H1 (cell line): ENCODE measurements around the gene CLPTM1L. TPM values are rescaled to one million over a fixed set of nuclear protein-coding genes. Genes with fewer than 3 reads are reported as not detected.

Experiments used
- CTCF ChIA-PET: fragments of 300-600 bp; sonication (Branson Sonifier 250); formaldehyde crosslinking; loops from one replicate; lab custom pipeline; 2021; ENCODE audit not compliant: partially characterized antibody; lab: Charles Lee
- POLR2A ChIA-PET: fragments of 300-600 bp; sonication (Branson Sonifier 250); formaldehyde crosslinking; loops from one replicate; lab custom pipeline; 2021; ENCODE audit warnings: inconsistent platforms; ENCODE audit not compliant: partially characterized antibody; lab: Charles Lee
- DNase-seq, 2 experiments: peaks; one replicate each; pipeline versions ENCODE4 v3.0.0 to v3.0.0-alpha.2; 2010 to 2022; ENCODE audit warnings: low spot score in 2 of 2, low read depth in 1 of 2, mixed read lengths in 1 of 2
- FAIRE-seq: peaks from 2 replicates; lab custom pipeline; 2011; peaks lifted over from hg19 to GRCh38; lab: Jason Lieb, UNC
- H2AFZ ChIP-seq: 2 replicates; pipeline ENCODE4 v1.8.1; 2012; ENCODE audit warnings: low read length, inconsistent platforms
- H2AK5ac ChIP-seq: 2 replicates; pipeline ENCODE4 v1.6.1; 2013; ENCODE audit warnings: low read depth, low read length
- H2BK120ac ChIP-seq: replicated peaks from 2 replicates; pipeline ENCODE3; 2013; ENCODE audit warnings: low read depth, low read length, inconsistent platforms
- H2BK12ac ChIP-seq: 2 replicates; pipeline ENCODE4 v1.6.1; 2013; ENCODE audit warnings: low read depth, low read length
- H2BK15ac ChIP-seq: 2 replicates; pipeline ENCODE4 v1.6.1; 2013; ENCODE audit warnings: low read length
- H2BK20ac ChIP-seq: 2 replicates; pipeline ENCODE4 v1.6.1; 2013; ENCODE audit warnings: low read length
- H2BK5ac ChIP-seq: 2 replicates; pipeline ENCODE4 v1.6.1; 2013; ENCODE audit warnings: low read depth, low read length
- H3K14ac ChIP-seq: 2 replicates; pipeline ENCODE4 v1.6.1; 2013; ENCODE audit warnings: inconsistent platforms; ENCODE audit not compliant: insufficient read length
- H3K18ac ChIP-seq: 2 replicates; pipeline ENCODE4 v1.6.1; 2013; ENCODE audit warnings: low read length; ENCODE audit errors: extremely low read depth
- H3K23ac ChIP-seq: 2 replicates; pipeline ENCODE4 v1.6.1; 2013; ENCODE audit warnings: inconsistent platforms; ENCODE audit not compliant: insufficient read length
- H3K23me2 ChIP-seq: 2 replicates; pipeline ENCODE4 v1.6.1; 2013; ENCODE audit warnings: low read depth, low read length
- H3K27ac ChIP-seq: 2 replicates; pipeline ENCODE4 v1.6.1; 2011; ENCODE audit warnings: low read depth, low read length, inconsistent platforms
- H3K27me3 ChIP-seq, 4 experiments: replicated peaks in 1 of 4; 1 replicate in 1 of 4; 2 replicates in 3 of 4; pipeline versions ENCODE4 v1.6.1 to v1.8.1; 2011 to 2013; ENCODE audit warnings: low read length in 3 of 4, mild to moderate bottlenecking in 3 of 4, inconsistent platforms in 2 of 4, mixed read lengths in 2 of 4, moderate library complexity in 1 of 4; ENCODE audit not compliant: control insufficient read depth in 3 of 4, insufficient read depth in 3 of 4; ENCODE audit errors: extremely low read depth in 1 of 4
- H3K36me3 ChIP-seq, 4 experiments: 2 replicates each; pipeline versions ENCODE4 v1.6.1 to v1.8.1; 2011 to 2013; ENCODE audit warnings: mild to moderate bottlenecking in 4 of 4, low read length in 3 of 4, moderate library complexity in 2 of 4, control low read depth in 1 of 4, inconsistent platforms in 1 of 4; ENCODE audit not compliant: insufficient read depth in 4 of 4, control insufficient read depth in 2 of 4
- H3K4ac ChIP-seq: replicated peaks from 2 replicates; pipeline ENCODE3; 2013; ENCODE audit warnings: low read length, low read depth, mixed read lengths, inconsistent platforms; ENCODE audit not compliant: insufficient read length
- H3K4me1 ChIP-seq, 4 experiments: replicated peaks in 1 of 4; 1 replicate in 1 of 4; 2 replicates in 3 of 4; pipeline versions ENCODE4 v1.6.1 to v1.8.1; 2011 to 2013; ENCODE audit warnings: low read length in 3 of 4, inconsistent platforms in 2 of 4, mixed read lengths in 1 of 4; ENCODE audit not compliant: insufficient read depth in 4 of 4, control insufficient read depth in 3 of 4
- H3K4me2 ChIP-seq, 2 experiments: 2 replicates each; pipeline versions ENCODE4 v1.6.1 to v1.8.1; 2011 to 2013; ENCODE audit warnings: low read depth in 2 of 2, low read length in 2 of 2, control low read depth in 1 of 2, inconsistent platforms in 1 of 2, mild to moderate bottlenecking in 1 of 2; ENCODE audit not compliant: insufficient read depth in 1 of 2
- H3K4me3 ChIP-seq, 4 experiments: fragments of 200-600, 300-600 bp in 1 of 4; sonication (generic), shearing (Covaris generic), sonication (Bioruptor Twin) in 1 of 4; 2 replicates each; pipeline versions ENCODE4 v1.5.1 to v1.8.1; 2011 to 2016; ENCODE audit warnings: low read length in 4 of 4, low read depth in 3 of 4, control low read depth in 2 of 4, inconsistent platforms in 2 of 4, mild to moderate bottlenecking in 2 of 4, mixed read lengths in 1 of 4, moderate library complexity in 1 of 4; ENCODE audit not compliant: insufficient read depth in 2 of 4; ENCODE audit errors: extremely low read depth in 1 of 4
- H3K56ac ChIP-seq: replicated peaks from 2 replicates; pipeline ENCODE3; 2013; ENCODE audit warnings: low read depth, mild to moderate bottlenecking, mixed read lengths, low read length, inconsistent platforms; ENCODE audit not compliant: insufficient read length
- H3K79me1 ChIP-seq: 2 replicates; pipeline ENCODE4 v1.6.1; 2013; ENCODE audit warnings: low read depth, low read length, control low read depth
- H3K79me2 ChIP-seq, 2 experiments: 2 replicates each; pipeline versions ENCODE4 v1.6.1 to v1.8.1; 2012 to 2013; ENCODE audit warnings: low read length in 2 of 2, mild to moderate bottlenecking in 2 of 2, inconsistent platforms in 1 of 2; ENCODE audit not compliant: insufficient read depth in 2 of 2, control insufficient read depth in 1 of 2
- H3K9ac ChIP-seq, 4 experiments: replicated peaks in 1 of 4; 1 replicate in 1 of 4; 2 replicates in 3 of 4; pipeline versions ENCODE4 v1.6.1 to v1.8.1; 2011 to 2013; ENCODE audit warnings: low read depth in 3 of 4, low read length in 3 of 4, control low read depth in 2 of 4, mild to moderate bottlenecking in 2 of 4, moderate library complexity in 2 of 4, inconsistent platforms in 1 of 4; ENCODE audit errors: extremely low read depth in 1 of 4
- H3K9me3 ChIP-seq, 2 experiments: 2 replicates each; pipeline versions ENCODE4 v1.6.1 to v1.8.1; 2012 to 2013; ENCODE audit warnings: mild to moderate bottlenecking in 2 of 2, moderate library complexity in 2 of 2, control low read depth in 1 of 2, inconsistent platforms in 1 of 2, low read depth in 1 of 2, low read length in 1 of 2, mixed read lengths in 1 of 2; ENCODE audit not compliant: insufficient read depth in 2 of 2
- H4K20me1 ChIP-seq, 2 experiments: replicated peaks in 1 of 2; 2 replicates each; pipeline versions ENCODE3 to v1.8.1; 2011 to 2013; ENCODE audit warnings: inconsistent platforms in 2 of 2, low read length in 2 of 2, mild to moderate bottlenecking in 1 of 2; ENCODE audit not compliant: insufficient read depth in 2 of 2, control insufficient read depth in 1 of 2
- H4K5ac ChIP-seq: 2 replicates; pipeline ENCODE4 v1.6.1; 2013; ENCODE audit warnings: low read length, low read depth, mixed read lengths, inconsistent platforms; ENCODE audit not compliant: insufficient read length
- H4K8ac ChIP-seq: 2 replicates; pipeline ENCODE4 v1.8.0; 2013; ENCODE audit warnings: mild to moderate bottlenecking, moderate library complexity, low read length, inconsistent platforms; ENCODE audit not compliant: insufficient read depth; ENCODE audit errors: extremely low read depth
- H4K91ac ChIP-seq: replicated peaks from 2 replicates; pipeline ENCODE3; 2013; ENCODE audit warnings: low read length, mixed read lengths, inconsistent platforms; ENCODE audit not compliant: insufficient read length
- WGBS, 2 experiments: shearing (Covaris generic) in 1 of 2; methylation state at CpG; one replicate each; pipeline versions ENCODE4 v1.1.6 to v1.1.7; 2013 to 2015; ENCODE audit warnings: low lambda C conversion rate in 2 of 2, mixed read lengths in 2 of 2, inconsistent platforms in 1 of 2, low coverage in 1 of 2, missing lambda C conversion rate in 1 of 2; ENCODE audit not compliant: insufficient replicate concordance in 2 of 2, insufficient coverage in 1 of 2, insufficient read length in 1 of 2; ENCODE audit errors: extremely low coverage in 1 of 2, missing lambda C conversion rate in 1 of 2; 5-methylcytosine and 5-hydroxymethylcytosine counted together
- polyA plus RNA-seq, 7 experiments: library from polyadenylated mRNA; depleted of rRNA in 3 of 7; stranded (reverse) in 5 of 7; unstranded in 2 of 7; fragments of >200 nt in 5 of 7; fragments of 200-250 nt in 2 of 7; gene quantifications; 1 replicate in 5 of 7; 2 replicates in 1 of 7; 4 replicates in 1 of 7; pipeline versions ENCODE4 v1.2.1 to v1.2.3, GENCODE V29; 2011 to 2013; ENCODE audit warnings: missing spikeins in 2 of 7, mixed read lengths in 2 of 7
- total RNA-seq: library from RNA; stranded (reverse); fragmentation: NEBNext Ultra II Directional; extraction: Animal tissue kit (Norgen Biotek cat#: 25700); gene quantifications from 2 replicates; pipeline ENCODE4 v1.2.1, GENCODE V29; 2021

Gene CLPTM1L
- total and polyA plus RNA-seq, 2 of the 8 experiments (the other 6 are each of a cell fraction or from before 2014, with no cell fraction given) = 102 to 119 TPM

DNA sequence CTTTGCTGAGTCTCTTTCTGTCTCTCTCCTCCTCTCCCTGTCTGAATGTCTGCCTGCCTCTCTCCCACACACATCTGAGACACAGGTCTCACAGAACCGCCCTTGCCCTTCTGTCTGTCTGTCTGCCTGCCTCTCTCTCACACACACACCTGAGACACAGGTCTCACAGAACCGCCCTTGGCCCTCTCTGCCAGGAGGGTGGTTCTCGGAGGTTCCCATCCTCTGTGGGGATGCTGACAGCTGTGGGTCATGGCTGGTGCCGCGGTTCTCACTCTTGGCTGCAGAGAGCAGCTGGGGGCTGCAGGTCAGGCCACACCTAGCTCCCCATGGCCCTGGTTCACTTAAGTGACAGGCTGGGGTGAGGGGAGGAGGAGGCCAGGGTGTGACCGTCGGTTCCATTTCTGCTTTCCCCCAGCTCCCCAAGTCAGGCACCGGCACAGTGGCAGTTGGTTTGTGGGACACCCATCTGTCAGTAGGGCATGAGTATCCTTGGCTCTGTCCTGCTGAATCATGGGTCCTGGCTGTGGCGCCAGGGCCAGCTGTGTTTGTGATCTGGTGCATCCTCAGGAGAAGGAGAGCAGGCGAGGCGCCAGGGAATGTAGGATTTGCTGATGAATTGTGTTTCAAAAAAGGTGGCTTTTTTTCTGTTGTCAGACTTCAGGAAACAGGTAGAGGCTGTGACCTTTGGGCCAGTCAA lies 42.3 kb upstream of the CLPTM1L start:
- H2BK5ac ChIP-seq = no peak overlapping the region
- no peaks in the 10 kb centered on the region for H3K9me3 ChIP-seq
- peaks cover 18% of the 10 kb centered on the region; the same call in 1 of the 2 replicates for H3K23me2 ChIP-seq
- POLR2A ChIA-PET = interaction anchor here (1.0 to 2.3 kb wide), 3 partner anchors 9 to 39 kb away, joined by 3 to 10 read pairs (median 4); no protein-coding TSS in a partner anchor
- H3K9ac ChIP-seq = no peak overlapping the region; a peak in 2 of 7 replicates
- CTCF ChIA-PET = interaction anchor here (0.7 kb wide), 1 partner anchor 154 kb away, joined by 3 read pairs; no protein-coding TSS in a partner anchor
- WGBS, 2 experiments = 76% methylated on average over 10 of the region's 11 CpGs; no CpG with 5 or more reads in 1 of the 2 experiments
- no peak overlapping the region for H3K18ac ChIP-seq
- no peak overlapping the region for H2AK5ac ChIP-seq
- no peak overlapping the region for H2BK120ac ChIP-seq
- H3K27me3 ChIP-seq = peaks cover 9 to 40% (median 30%) of the 10 kb centered on the region in 4 experiments
- no peaks in the 10 kb centered on the region for H3K79me1 ChIP-seq
- H2BK20ac ChIP-seq = no peak overlapping the region
- no peak overlapping the region for H3K4ac ChIP-seq
- DNase-seq (no peak), FAIRE-seq (no peak)
- H2BK12ac ChIP-seq = no peak overlapping the region; the same call in none of the 2 replicates
- peak overlapping the region; percentile 90 for H4K8ac ChIP-seq
- H2BK15ac ChIP-seq = 0 out of 2 replicates have a peak overlapping the region, but pooled peaks have one; percentile 18
- no peaks in the 10 kb centered on the region for H3K79me2 ChIP-seq
- no peak overlapping the region; a peak in 1 of 8 replicates for H3K4me3 ChIP-seq
- no peak overlapping the region for H3K56ac ChIP-seq
- no peak overlapping the region for H3K14ac ChIP-seq
- H2AFZ ChIP-seq = no peak overlapping the region
- no peaks in the 10 kb centered on the region for H3K36me3 ChIP-seq
- H3K4me1 ChIP-seq = peaks cover 0 to 11% (median 6%) of the 10 kb centered on the region in 4 experiments; a peak in 5 of 7 replicates
- no peak overlapping the region for H4K91ac ChIP-seq
- no peak overlapping the region for H3K23ac ChIP-seq
- H4K20me1 ChIP-seq = peaks cover 5 to 7% of the 10 kb centered on the region in 2 experiments
- peak overlapping the region in 1 of 2 experiments; percentile 73; a peak in 1 of 4 replicates for H3K4me2 ChIP-seq
- no peak overlapping the region for H4K5ac ChIP-seq
- H3K27ac ChIP-seq = no peak overlapping the region
